GM12891 (cell line): Measurements from ENCODE around the gene USP34.

ENCODE experiments used
- PAX5 ChIP-seq: IDR thresholded peaks from 2 replicates; pipeline ENCODE4 v1.6.1; 2011; ENCODE audit warnings: low read length, moderate library complexity, mild to moderate bottlenecking; ENCODE audit not compliant: insufficient read depth, severe bottlenecking
- POLR2A ChIP-seq: IDR thresholded peaks from 2 replicates; pipeline ENCODE4 v1.6.1; 2011; ENCODE audit warnings: low read depth, low read length, control low read depth
- POLR2AphosphoS5 ChIP-seq: IDR thresholded peaks from 2 replicates; pipeline ENCODE4 v1.6.1; 2011; ENCODE audit warnings: low read depth, low read length, control low read depth
- POU2F2 ChIP-seq: IDR thresholded peaks from 2 replicates; pipeline ENCODE4 v1.6.1; 2011; ENCODE audit warnings: low read depth, mild to moderate bottlenecking, control low read depth, low read length, moderate library complexity
- SPI1 ChIP-seq: IDR thresholded peaks from 2 replicates; pipeline ENCODE4 v1.6.1; 2011; ENCODE audit warnings: low read depth, low read length, control low read depth
- TAF1 ChIP-seq: IDR thresholded peaks from 2 replicates; pipeline ENCODE4 v1.6.1; 2011; ENCODE audit warnings: low read depth, low read length, control low read depth

DNA sequence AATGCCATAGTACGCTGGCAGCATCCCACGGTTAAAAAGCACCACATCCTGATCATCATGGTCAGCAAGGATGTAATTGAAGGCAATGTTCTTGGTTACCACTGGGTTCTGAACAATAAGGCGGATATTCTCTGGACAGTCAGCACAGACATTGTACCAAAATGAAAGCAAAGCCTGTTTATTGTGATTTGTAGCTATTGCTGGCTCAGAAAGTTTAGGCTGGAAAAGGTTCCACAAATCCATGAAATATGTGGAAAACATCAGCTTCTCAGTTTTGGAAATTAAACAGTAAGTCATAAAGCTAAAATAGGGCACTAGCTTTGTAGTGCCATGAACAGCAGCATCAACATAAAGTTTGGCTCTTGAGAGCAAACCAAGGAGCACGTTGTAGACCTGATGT is 256.7 kb downstream of the USP34 start:
- TF ChIP-seq POLR2A (no peak), POLR2AphosphoS5 (no peak), SPI1 (no peak), TAF1 (no peak), PAX5 (no peak), POU2F2 (no peak)
